ENCODE results near the gene ZFAND4.

ZFAND4 gene

GRCh38 chr10:45589009-45589408, 83.6 kb downstream of the ZFAND4 start:
- CTCF ChIA-PET: no interaction called here
- no peak overlapping the region for H3K27ac ChIP-seq
- no peak for DNase-seq (ENCODE audit: low spot score)
- TF ChIP-seq CTCF (conservative IDR thresholded peaks at IDR 0.05; ENCODE audit: low read depth): no peak
- POLR2A ChIA-PET (ENCODE audit: low non-redundant PET): no interaction called here

- ChIA-PET CTCF (no interaction called here), POLR2A (ENCODE audit: low non-redundant PET) (no interaction called here)
- no peak for TF ChIP-seq CTCF (conservative IDR thresholded peaks at IDR 0.05; ENCODE audit: low read depth)
- DNase-seq (ENCODE audit: low spot score): no peak
- no peak overlapping the region for H3K27ac ChIP-seq
Measured at GRCh38 chr10:45586028-45586824, 86.3 kb downstream of the ZFAND4 start.

- no peak overlapping the region for H3K27ac ChIP-seq
- POLR2A ChIA-PET (ENCODE audit: low non-redundant PET): no interaction called here
- CTCF ChIA-PET: interaction anchor here (0.6 kb wide), 1 partner anchor 11 kb away, joined by 3 read pairs; no protein-coding TSS in a partner anchor
- TF ChIP-seq CTCF (conservative IDR thresholded peaks at IDR 0.05; ENCODE audit: low read depth): no peak
- no peak for DNase-seq (ENCODE audit: low spot score)
Measured at GRCh38 chr10:45585131-45585530, 87.4 kb downstream of the ZFAND4 start.

- CTCF ChIA-PET: no interaction called here
- TF ChIP-seq CTCF (conservative IDR thresholded peaks at IDR 0.05; ENCODE audit: low read depth): no peak
- DNase-seq (ENCODE audit: low spot score): no peak
- H3K27ac ChIP-seq: no peak overlapping the region
- POLR2A ChIA-PET (ENCODE audit: low non-redundant PET): no interaction called here
Measured at GRCh38 chr10:45582386-45582781, 90.2 kb downstream of the ZFAND4 start.

GRCh38 chr10:45581582-45582385, 90.8 kb downstream of the ZFAND4 start:
- CTCF ChIA-PET: no interaction called here

GRCh38 chr10:45581216-45581549, 91.4 kb downstream of the ZFAND4 start:
- CTCF ChIA-PET: no interaction called here
- no peak overlapping the region for H3K27ac ChIP-seq
- DNase-seq (ENCODE audit: low spot score): no peak
- POLR2A ChIA-PET (ENCODE audit: low non-redundant PET): no interaction called here
- no peak for TF ChIP-seq CTCF (conservative IDR thresholded peaks at IDR 0.05; ENCODE audit: low read depth)

More at GRCh38 chr10:45581582-45582385, 90.8 kb downstream of the ZFAND4 start:
- no peak for TF ChIP-seq CTCF (conservative IDR thresholded peaks at IDR 0.05; ENCODE audit: low read depth)
- POLR2A ChIA-PET (ENCODE audit: low non-redundant PET): no interaction called here
- H3K27ac ChIP-seq: no peak overlapping the region
- no peak for DNase-seq (ENCODE audit: low spot score)
